K562 (cell line): ENCODE measurements around the gene NDUFAF8. TPM values are rescaled to one million over a fixed set of nuclear protein-coding genes. Genes with fewer than 3 reads are reported as not detected.
A peak's percentile ranks its signal among the peaks of the same experiment; 100 is the strongest.

ENCODE experiments used
- ATAC-seq: fragments of 200-7000 bp; cut with Tn5 transposase; 3 replicates; pipeline ENCODE4 v1.9.1; 2020; ENCODE audit warnings: moderate library complexity
- BruUV-seq: library from RNA; stranded (reverse); fragments of 400-500 nt; replicated peaks from 2 replicates; lab custom pipeline; 2021; lab: Mats Ljungman, UMichigan
- CTCF ChIA-PET: fragments of 300-600 bp; formaldehyde crosslinking; extraction: SDS; loops from one replicate; lab custom pipeline; 2021; ENCODE audit warnings: low intra/inter-chr PET ratio; lab: Yijun Ruan, JAX
- POLR2A ChIA-PET: fragments of 300-600, 350-650 bp; sonication (Branson Sonifier 250); formaldehyde crosslinking; extraction: SDS; loops from one replicate; lab custom pipeline; 2021; ENCODE audit warnings: antibody characterized with exemption, inconsistent platforms; lab: Yijun Ruan, JAX
- DNase-seq, 4 experiments: peaks; one replicate each; pipeline versions ENCODE4 v3.0.0 to v3.0.0-alpha.2; 2011 to 2018; ENCODE audit warnings: low spot score in 3 of 4, mixed read lengths in 3 of 4; ENCODE audit errors: extremely low read depth in 1 of 4
- FAIRE-seq: peaks from 2 replicates; lab custom pipeline; 2011; peaks lifted over from hg19 to GRCh38; lab: Jason Lieb, UNC
- H2AFZ ChIP-seq: 2 replicates; pipeline ENCODE4 v1.6.0; 2011; ENCODE audit warnings: low read depth, low read length, control low read depth, inconsistent platforms
- H3K27ac ChIP-seq: fragments of 200-600 bp; 3 replicates; pipeline ENCODE4 v1.8.0; 2011; ENCODE audit warnings: low read depth, mild to moderate bottlenecking, control low read depth, inconsistent platforms, low read length, moderate library complexity, mixed read lengths; ENCODE audit errors: extremely low read depth
- H3K27me3 ChIP-seq, 2 experiments: fragments of 300-600 bp in 1 of 2; 2 replicates in 1 of 2; 3 replicates in 1 of 2; pipeline versions ENCODE4 v1.6.0 to v1.8.0; 2011; ENCODE audit warnings: inconsistent platforms in 2 of 2, low read length in 2 of 2, mild to moderate bottlenecking in 1 of 2, mixed read lengths in 1 of 2, moderate library complexity in 1 of 2; ENCODE audit not compliant: control insufficient read depth in 2 of 2, insufficient read depth in 2 of 2
- H3K36me3 ChIP-seq: fragments of 300-600 bp; 3 replicates; pipeline ENCODE4 v1.8.0; 2011; ENCODE audit warnings: mild to moderate bottlenecking, low read length, inconsistent platforms; ENCODE audit not compliant: control insufficient read depth, insufficient read depth
- H3K4me1 ChIP-seq, 2 experiments: fragments of 200-600 bp in 1 of 2; replicated peaks in 1 of 2; 2 replicates in 1 of 2; 3 replicates in 1 of 2; pipeline versions ENCODE4 v1.5.1 to v1.8.0; 2011; ENCODE audit warnings: inconsistent platforms in 2 of 2, low read length in 2 of 2, mild to moderate bottlenecking in 1 of 2, mixed read lengths in 1 of 2, moderate library complexity in 1 of 2; ENCODE audit not compliant: control insufficient read depth in 2 of 2, insufficient read depth in 2 of 2
- H3K4me2 ChIP-seq: 2 replicates; pipeline ENCODE4 v1.6.1; 2011; ENCODE audit warnings: low read length, control low read depth, inconsistent platforms, mixed read lengths; ENCODE audit not compliant: insufficient read depth
- H3K4me3 ChIP-seq: fragments of 200-600 bp; sonication (generic), shearing (Covaris generic); 2 replicates; pipeline ENCODE4 v1.5.1; 2016; ENCODE audit warnings: control low read depth, inconsistent platforms
- H3K79me2 ChIP-seq: fragments of 200-600 bp; 3 replicates; pipeline ENCODE4 v1.8.0; 2011; ENCODE audit warnings: low read length, inconsistent platforms; ENCODE audit not compliant: control insufficient read depth, insufficient read depth
- H3K9ac ChIP-seq, 2 experiments: 2 replicates each; pipeline versions ENCODE4 v1.6.0 to v1.6.1; 2011; ENCODE audit warnings: low read depth in 2 of 2, low read length in 2 of 2, control low read depth in 1 of 2, inconsistent platforms in 1 of 2, mild to moderate bottlenecking in 1 of 2, mixed read lengths in 1 of 2; ENCODE audit not compliant: insufficient read depth in 1 of 2
- H3K9me1 ChIP-seq: one replicate; pipeline ENCODE4 v1.6.0; 2011; ENCODE audit warnings: inconsistent platforms, mild to moderate bottlenecking, low read length, moderate library complexity; ENCODE audit not compliant: control insufficient read depth, insufficient read depth
- H3K9me3 ChIP-seq: replicated peaks from 2 replicates; pipeline ENCODE4 v1.5.1; 2011; ENCODE audit warnings: low read depth, low read length, inconsistent platforms; ENCODE audit not compliant: control insufficient read depth, insufficient read depth
- H4K20me1 ChIP-seq: replicated peaks from 2 replicates; pipeline ENCODE4 v1.6.1; 2011; ENCODE audit warnings: low read length, inconsistent platforms, mixed read lengths; ENCODE audit not compliant: control insufficient read depth, insufficient read depth
- ETV6 ChIP-seq, 3 experiments: fragments of 150-350 bp in 1 of 3; sonication (generic) in 1 of 3; formaldehyde crosslinking in 1 of 3; IDR thresholded peaks; 2 replicates each; pipeline versions ENCODE4 v1.6.1 to v1.8.0; 2014 to 2022; ENCODE audit warnings: borderline replicate concordance in 2 of 3, low read depth in 2 of 3, antibody characterized with exemption in 1 of 3, low read length in 1 of 3, mild to moderate bottlenecking in 1 of 3, missing genetic modification reagents in 1 of 3
- GTF2F1 ChIP-seq: IDR thresholded peaks from 2 replicates; pipeline ENCODE4 v1.6.1; 2011; ENCODE audit warnings: low read depth, low read length, improper control_type of control experiment
- MEIS2 ChIP-seq: fragments of 450-650 bp; IDR thresholded peaks from 2 replicates; pipeline ENCODE4 v1.6.1; 2014; ENCODE audit warnings: mild to moderate bottlenecking; ENCODE audit not compliant: partially characterized antibody
- NFE2 ChIP-seq: IDR thresholded peaks from 2 replicates; pipeline ENCODE4 v1.6.1; 2014; ENCODE audit warnings: antibody characterized with exemption, low read depth
- PBX2 ChIP-seq, 2 experiments: IDR thresholded peaks in 1 of 2; conservative IDR thresholded peaks in 1 of 2; 2 replicates each; pipeline ENCODE4 v1.6.1; 2016; ENCODE audit warnings: low read depth in 2 of 2, mild to moderate bottlenecking in 1 of 2, missing compliant biosample characterization in 1 of 2, missing genetic modification characterization in 1 of 2, moderate library complexity in 1 of 2
- RFX1 ChIP-seq: fragments of 450-650 bp; IDR thresholded peaks from 2 replicates; pipeline ENCODE4 v1.6.1; 2016; ENCODE audit warnings: mild to moderate bottlenecking, moderate library complexity
- ZNF316 ChIP-seq: fragments of 450-650 bp; IDR thresholded peaks from 2 replicates; pipeline ENCODE4 v1.6.1; 2016
- WGBS: fragments of 100-300 bp; shearing (Covaris generic); methylation state at CpG from one replicate; pipeline ENCODE4 v1.1.6; 2016; ENCODE audit warnings: low coverage, mixed read lengths; ENCODE audit not compliant: insufficient coverage; ENCODE audit errors: missing lambda C conversion rate; 5-methylcytosine and 5-hydroxymethylcytosine counted together
- in situ Hi-C: fragments of 300-500 bp; cut with MboI; formaldehyde crosslinking; loops from 4 replicates; pipeline ENCODE4 v1.15.0; 2018; ENCODE audit warnings: inconsistent platforms, mixed read lengths
- intact Hi-C: fragments of 100-400 bp; cut with micrococcal nuclease; formaldehyde crosslinking; loops from 2 replicates; pipeline ENCODE4 v1.14.2; 2022
- polyA plus RNA-seq, 8 experiments: library from polyadenylated mRNA; depleted of rRNA in 4 of 8; stranded (reverse) in 5 of 8; unstranded in 3 of 8; fragments of >200 nt; fragmentation: Nextera tagmentation in 2 of 8; fragmentation: Illumina TruSeq in 1 of 8; extraction: Ambion mirVana in 2 of 8; extraction: Trizol in 1 of 8; gene quantifications; 2 replicates each; pipeline versions ENCODE4 v1.2.1 to v1.2.3, GENCODE V29; 2011 to 2014; ENCODE audit warnings: inconsistent platforms in 1 of 8, missing spikeins in 1 of 8
- total RNA-seq, 7 experiments: library from RNA; depleted of rRNA in 6 of 7; stranded (reverse); fragments of >200 nt in 6 of 7; fragmentation: Illumina TruSeq in 2 of 7; extraction: Trizol in 2 of 7; gene quantifications; 2 replicates each; pipeline versions ENCODE4 v1.2.1 to v1.2.3, GENCODE V29; 2011 to 2021; ENCODE audit warnings: low replicate concordance in 1 of 7

NDUFAF8 gene
- total and polyA plus RNA-seq, 9 of the 15 experiments (the other 6 are each of a cell fraction or from before 2014, with no cell fraction given) = 13.5 to 144 (median 90.0) TPM

GRCh38 chr17:81265576-81265975, 26.5 kb downstream of the NDUFAF8 start (continued):
- TF ChIP-seq GTF2F1 = no peak

GRCh38 chr17:81267390-81268067, 28.4 kb downstream of the NDUFAF8 start:
- POLR2A ChIA-PET = interaction anchor here (0.6 to 0.8 kb wide), 4 partner anchors 62 to 245 kb away, joined by 3 to 4 read pairs (median 4); partner anchors contain the start of genes ACTG1 and BAHCC1
- in situ Hi-C loops = no loop called here
- peak; percentile 64; the same call in 1 of the 2 replicates for TF ChIP-seq RFX1
- no peak for TF ChIP-seq ETV6 (IDR thresholded peaks at IDR 0.05; ENCODE audit: borderline replicate concordance in 1 of 2, low read depth in 2 of 2, low read length in 1 of 2)
- no peak for TF ChIP-seq ETV6 (CRISPR knock-in tag; IDR thresholded peaks at IDR 0.05; ENCODE audit: borderline replicate concordance)
- TF ChIP-seq NFE2 = peak; percentile 30; the same call in 1 of the 2 replicates
- TF ChIP-seq MEIS2 = peak; percentile 72
- no peak for TF ChIP-seq PBX2 (CRISPR knock-in tag; IDR thresholded peaks at IDR 0.05; ENCODE audit: low read depth)
- TF ChIP-seq PBX2 (tag; conservative IDR thresholded peaks at IDR 0.05; ENCODE audit: low read depth) = peak; percentile 78
- TF ChIP-seq ZNF316 = peak; percentile 30; the same call in 1 of the 2 replicates
- Histone ChIP-seq H4K20me1 (no peaks in the 10 kb centered on the region), H3K27ac (no peak overlapping the region), H3K9me3 (no peaks in the 10 kb centered on the region), H3K36me3 (peaks cover 65% of the 10 kb centered on the region; the same call in 2 of the 3 replicates), H3K9me1 (no peaks in the 10 kb centered on the region), H3K27me3 (no peaks in the 10 kb centered on the region), H2AFZ (no peak overlapping the region), H3K4me1 (peaks cover 2 to 23% of the 10 kb centered on the region in 2 experiments; a peak in 2 of 5 replicates), H3K79me2 (no peaks in the 10 kb centered on the region), H3K4me3 (no peak overlapping the region), H3K4me2 (no peak overlapping the region), H3K9ac (peak overlapping the region in 1 of 2 experiments; percentile 75; a peak in 2 of 4 replicates)
- ATAC-seq (peak; percentile 65; the same call in 2 of the 3 replicates), DNase-seq (peak in 1 of 4 experiments; percentile 23), FAIRE-seq (peak; percentile 87)
- intact Hi-C loops = no loop called here
- no TSS peak for BruUV-seq
- WGBS = 70% methylated on average over 3 of the region's 6 CpGs
- CTCF ChIA-PET = no interaction called here
